ENCODE measurements around the gene GALNT17. TPM values are rescaled to one million over a fixed set of nuclear protein-coding genes. Genes with fewer than 3 reads are reported as not detected.
"Not testable (repeated sequence)": the region's sequence is repeated elsewhere in the genome, so short reads cannot be mapped to it uniquely, and the experiment has no call there.

Gene GALNT17
- total RNA-seq, 1 experiment from 2014 or later: 67.7 TPM

DNA sequence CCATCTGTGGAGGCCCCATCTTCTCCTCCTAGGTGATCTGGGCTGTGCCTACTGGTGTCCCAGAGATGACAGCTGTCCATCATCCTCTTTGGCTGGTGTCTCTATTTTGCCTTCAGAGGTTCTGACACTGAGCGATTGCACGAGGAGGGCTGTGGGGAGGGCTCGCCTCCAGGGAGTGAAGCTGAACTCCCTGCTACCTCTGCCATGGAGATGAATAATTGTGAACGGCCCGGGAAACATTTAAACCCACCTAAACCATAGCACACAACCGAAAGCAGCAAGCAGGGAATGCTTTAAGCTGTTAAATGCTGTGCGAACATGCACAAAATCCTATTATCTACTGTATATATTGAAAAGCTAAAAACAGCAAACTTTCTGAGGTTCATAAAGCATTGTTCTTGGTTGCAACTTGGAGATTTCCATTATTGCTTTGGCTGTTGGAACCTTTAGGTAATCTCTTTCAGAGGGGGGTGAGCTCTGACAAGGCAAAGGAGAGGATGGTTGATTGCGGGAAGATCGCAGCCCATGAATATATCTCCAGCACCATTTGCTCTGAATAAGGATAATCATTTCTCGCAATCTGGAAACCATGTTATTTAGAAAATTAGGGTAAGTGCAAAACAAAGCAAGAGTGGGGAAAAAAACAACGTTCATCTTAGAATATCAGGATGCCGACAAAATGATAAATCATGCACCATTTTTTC, 507.6 kb downstream of the GALNT17 start:
- no peaks in the 10 kb centered on the region for H3K36me3 ChIP-seq (replicated peaks; ENCODE audit: control insufficient read depth, insufficient read depth, low read length)
- H3K4me3 ChIP-seq (ENCODE audit: insufficient read depth, low read depth, low read length): no peak overlapping the region
- no peaks in the 10 kb centered on the region for H3K27me3 ChIP-seq (ENCODE audit: control insufficient read depth, insufficient read depth, low read length)
- no peak for DNase-seq

DNA sequence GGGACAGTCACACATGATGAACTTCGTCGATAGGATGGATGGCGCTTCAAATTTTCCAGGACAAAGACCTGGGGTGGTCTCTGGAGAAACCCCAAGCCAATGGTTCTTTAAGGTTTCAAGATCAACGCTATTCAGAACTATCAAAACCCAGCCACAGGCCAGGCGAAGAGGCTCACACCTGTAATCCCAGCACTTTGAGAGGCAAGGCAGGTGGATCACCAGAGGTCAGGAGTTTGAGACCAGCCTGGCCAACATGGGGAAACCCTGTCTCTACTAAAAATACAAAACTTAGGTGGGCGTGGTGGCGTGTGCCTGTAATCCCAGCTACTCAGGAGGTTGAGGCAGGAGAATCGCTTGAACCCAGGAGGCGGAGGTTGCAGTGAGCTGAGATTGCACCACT, 511.1 kb downstream of the GALNT17 start:
- not testable (repeated sequence) for H3K27me3 ChIP-seq (ENCODE audit: control insufficient read depth, insufficient read depth, low read length); DNase-seq; H3K4me3 ChIP-seq (ENCODE audit: insufficient read depth, low read depth, low read length); H3K36me3 ChIP-seq (replicated peaks; ENCODE audit: control insufficient read depth, insufficient read depth, low read length)

DNA sequence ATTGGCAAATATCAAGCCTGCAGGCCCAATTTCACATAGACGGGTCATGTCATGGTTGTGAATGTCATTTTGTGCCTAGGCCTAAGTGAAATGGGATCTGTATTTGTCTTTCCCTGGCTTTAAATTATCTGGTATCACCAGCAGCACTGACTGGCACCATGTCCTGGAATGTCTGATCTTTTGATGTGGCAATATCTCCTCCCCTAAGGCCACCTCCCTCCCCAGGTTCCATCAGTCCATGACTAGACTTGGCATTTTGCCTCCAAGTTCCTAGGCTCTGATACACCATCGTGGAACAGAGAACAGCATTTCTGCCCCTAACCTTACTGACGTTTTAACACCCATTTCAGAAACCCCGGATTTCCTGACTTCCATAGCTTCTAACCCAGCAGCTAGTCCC, 513.9 kb downstream of the GALNT17 start:
- Histone ChIP-seq H3K27me3 (ENCODE audit: control insufficient read depth, insufficient read depth, low read length) (no peaks in the 10 kb centered on the region), H3K4me3 (ENCODE audit: insufficient read depth, low read depth, low read length) (no peak overlapping the region), H3K36me3 (replicated peaks; ENCODE audit: control insufficient read depth, insufficient read depth, low read length) (no peaks in the 10 kb centered on the region)
- no peak for DNase-seq

DNA sequence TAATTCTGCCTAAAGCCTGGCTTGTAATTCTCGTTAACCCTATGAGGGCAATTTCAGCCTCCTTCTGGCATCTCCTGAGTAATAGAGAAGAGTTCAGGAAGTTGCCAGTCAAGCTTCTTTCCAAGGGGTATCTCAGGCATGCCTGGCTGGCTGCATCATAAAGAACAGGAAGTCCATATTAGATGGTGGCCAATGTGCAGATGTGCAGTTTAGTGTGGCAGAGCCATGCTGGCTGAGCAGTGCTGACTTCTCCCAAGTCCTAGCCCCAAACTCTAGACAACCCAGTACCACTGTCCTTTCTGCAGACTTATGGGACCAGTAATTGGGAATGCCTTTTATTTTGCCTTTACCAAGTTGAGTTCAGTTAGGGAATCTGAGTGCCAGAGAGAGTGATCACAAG, 517.9 kb downstream of the GALNT17 start:
- H3K36me3 ChIP-seq (replicated peaks; ENCODE audit: control insufficient read depth, insufficient read depth, low read length): no peaks in the 10 kb centered on the region
- H3K4me3 ChIP-seq (ENCODE audit: insufficient read depth, low read depth, low read length): no peak overlapping the region
- DNase-seq: no peak
- H3K27me3 ChIP-seq (ENCODE audit: control insufficient read depth, insufficient read depth, low read length): no peaks in the 10 kb centered on the region

DNA sequence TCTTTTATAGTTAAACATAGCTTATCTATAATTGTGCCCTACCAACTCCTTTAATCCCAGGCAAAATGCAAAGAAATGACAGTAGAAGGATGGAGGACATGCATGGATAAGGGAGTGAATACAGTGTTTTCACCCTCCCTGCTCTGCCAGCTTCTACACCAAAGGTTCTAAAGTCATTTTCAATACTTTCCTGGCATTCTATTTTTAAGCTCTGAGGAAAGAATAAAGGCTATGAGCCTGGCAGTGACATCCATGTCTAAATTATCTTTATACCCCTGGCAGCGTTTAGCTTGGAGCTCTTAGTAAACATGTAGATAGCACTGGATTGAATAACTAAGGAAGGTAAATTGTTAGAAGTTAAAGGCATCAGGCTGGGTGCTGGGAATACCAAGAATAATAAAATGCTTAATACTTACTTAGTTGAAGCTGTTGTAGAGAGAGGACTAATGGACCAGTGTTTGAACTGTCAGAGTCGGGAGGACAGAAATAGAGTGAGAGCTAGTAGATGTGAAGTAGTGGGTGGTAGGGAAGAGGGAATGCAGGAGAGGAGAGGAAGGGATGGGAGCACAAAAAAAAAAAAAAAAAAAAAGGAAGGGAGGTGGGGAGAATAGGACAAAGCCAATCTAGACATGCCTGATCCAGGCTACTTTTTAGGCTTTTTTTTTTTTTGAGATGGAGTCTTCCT, 518.9 kb downstream of the GALNT17 start:
- no peak overlapping the region for H3K4me3 ChIP-seq (ENCODE audit: insufficient read depth, low read depth, low read length)
- no peak for DNase-seq
- no peaks in the 10 kb centered on the region for H3K27me3 ChIP-seq (ENCODE audit: control insufficient read depth, insufficient read depth, low read length)
- H3K36me3 ChIP-seq (replicated peaks; ENCODE audit: control insufficient read depth, insufficient read depth, low read length): no peaks in the 10 kb centered on the region

DNA sequence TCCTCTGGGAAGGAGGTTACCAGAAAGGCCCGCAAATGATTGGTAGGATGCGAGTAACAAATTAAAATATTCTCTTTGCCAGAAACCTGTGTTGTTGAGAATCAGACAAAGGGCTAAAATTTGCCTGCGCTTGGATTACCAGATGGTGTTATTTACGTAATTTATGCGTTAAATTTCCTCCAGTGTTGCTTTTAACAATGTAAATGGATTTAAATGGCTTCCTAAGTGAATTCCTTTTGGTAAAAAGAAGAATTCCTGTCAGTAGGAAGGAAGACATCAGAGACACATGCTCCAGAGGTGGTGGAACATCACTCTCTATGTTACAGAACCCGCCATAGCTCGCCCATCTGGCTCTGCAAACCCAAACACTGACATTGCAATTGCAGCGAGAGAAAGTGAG, 520.6 kb downstream of the GALNT17 start:
- no peaks in the 10 kb centered on the region for H3K27me3 ChIP-seq (ENCODE audit: control insufficient read depth, insufficient read depth, low read length)
- no peaks in the 10 kb centered on the region for H3K36me3 ChIP-seq (replicated peaks; ENCODE audit: control insufficient read depth, insufficient read depth, low read length)
- peak; percentile 27 for DNase-seq
- H3K4me3 ChIP-seq (ENCODE audit: insufficient read depth, low read depth, low read length): no peak overlapping the region

DNA sequence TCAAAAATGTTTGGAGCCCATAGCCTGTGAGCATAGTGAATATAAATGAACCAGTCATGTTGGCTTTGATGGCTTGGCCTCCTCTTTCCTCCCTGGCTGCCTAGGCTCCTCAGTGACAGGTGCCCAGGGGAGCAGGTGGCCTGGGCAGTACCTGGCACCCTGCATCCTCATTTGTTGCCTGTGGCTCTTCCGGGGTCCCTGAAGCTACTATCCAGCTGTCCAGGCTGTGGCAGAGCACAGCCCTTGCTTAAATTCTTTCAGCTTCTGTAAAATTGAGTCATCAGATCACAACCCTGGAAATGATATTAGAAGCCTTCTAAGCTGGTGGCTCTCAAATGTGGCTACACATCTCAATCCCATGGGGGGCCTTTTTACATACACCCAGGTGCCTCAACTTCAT, 525.4 kb downstream of the GALNT17 start:
- no peaks in the 10 kb centered on the region for H3K27me3 ChIP-seq (ENCODE audit: control insufficient read depth, insufficient read depth, low read length)
- no peak for DNase-seq

DNA sequence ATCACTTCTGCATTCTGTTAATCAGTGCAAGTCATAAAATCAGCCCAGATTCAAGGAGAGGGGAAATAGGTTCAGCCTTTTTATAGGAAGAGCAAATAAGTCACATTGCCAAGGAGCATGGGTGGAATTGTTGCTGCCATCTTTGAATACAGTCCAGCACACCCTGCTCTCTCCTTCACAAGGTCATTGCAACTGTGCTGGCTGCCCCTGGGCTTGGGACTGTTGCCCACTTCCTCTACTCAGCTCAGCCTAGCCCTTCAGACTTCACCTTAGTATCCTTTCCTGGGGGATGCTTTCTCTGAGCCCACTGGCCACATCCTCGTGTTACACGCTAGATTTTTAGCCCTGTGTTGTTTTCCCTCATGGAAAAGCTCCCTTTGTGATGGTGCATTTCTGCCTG, 527.7 kb downstream of the GALNT17 start:
- H3K27me3 ChIP-seq (ENCODE audit: control insufficient read depth, insufficient read depth, low read length): no peaks in the 10 kb centered on the region
- DNase-seq: no peak
- H3K36me3 ChIP-seq (replicated peaks; ENCODE audit: control insufficient read depth, insufficient read depth, low read length): no peaks in the 10 kb centered on the region; the same call in 1 of the 2 replicates
- no peak overlapping the region for H3K4me3 ChIP-seq (ENCODE audit: insufficient read depth, low read depth, low read length)

More for the DNA sequence above, 525.4 kb downstream of the GALNT17 start:
- Histone ChIP-seq H3K4me3 (ENCODE audit: insufficient read depth, low read depth, low read length) (no peak overlapping the region), H3K36me3 (replicated peaks; ENCODE audit: control insufficient read depth, insufficient read depth, low read length) (no peaks in the 10 kb centered on the region; the same call in 1 of the 2 replicates)

DNA sequence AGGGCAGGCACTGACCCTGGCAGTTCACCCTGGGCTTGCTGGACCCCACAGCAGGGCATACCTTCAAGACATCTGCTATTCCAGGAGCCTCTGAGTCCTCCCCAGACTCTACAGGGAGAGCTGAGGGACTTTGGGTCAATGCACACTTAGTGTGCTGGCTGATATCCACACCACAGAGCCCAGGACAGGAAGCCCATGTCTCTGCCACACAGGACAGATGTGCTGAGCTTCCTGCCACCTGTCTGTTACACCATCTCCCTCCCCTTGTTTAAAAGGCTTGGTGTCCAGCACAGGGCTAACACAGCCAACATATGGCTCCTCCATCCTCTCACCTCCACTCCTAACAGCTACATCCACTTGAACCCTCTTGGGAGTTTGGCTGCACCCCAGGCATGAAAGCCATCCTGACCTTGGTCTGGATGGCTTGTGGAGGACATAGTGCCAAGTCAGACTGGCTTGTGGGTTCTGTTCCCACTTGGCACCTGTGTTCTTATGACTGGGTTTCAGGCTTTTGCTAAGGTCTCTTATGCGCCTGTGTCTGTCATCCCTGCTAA, 529.8 kb downstream of the GALNT17 start:
- H3K27me3 ChIP-seq (ENCODE audit: control insufficient read depth, insufficient read depth, low read length): no peaks in the 10 kb centered on the region
- no peaks in the 10 kb centered on the region; the same call in 1 of the 2 replicates for H3K36me3 ChIP-seq (replicated peaks; ENCODE audit: control insufficient read depth, insufficient read depth, low read length)
- H3K4me3 ChIP-seq (ENCODE audit: insufficient read depth, low read depth, low read length): no peak overlapping the region
- no peak for DNase-seq

DNA sequence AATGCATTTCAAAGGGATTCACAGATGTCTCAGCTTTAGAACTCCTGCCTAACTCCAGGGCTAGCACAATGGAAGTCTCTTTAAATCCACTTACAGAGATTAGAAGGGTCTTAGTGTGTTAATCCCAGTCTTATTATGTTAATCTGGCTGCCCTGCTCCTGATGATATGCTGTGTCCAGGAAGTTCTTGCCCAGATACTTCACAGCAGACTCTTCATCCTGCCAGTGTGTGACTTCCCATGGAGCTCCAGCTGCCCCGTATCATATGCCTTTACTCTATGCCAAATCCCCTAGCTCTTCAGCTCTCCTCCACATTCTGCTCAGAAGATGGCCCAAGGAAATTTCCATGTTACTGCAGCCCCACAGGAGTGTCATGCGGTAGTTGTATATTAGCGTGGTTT, 533.8 kb downstream of the GALNT17 start:
- Histone ChIP-seq H3K36me3 (replicated peaks; ENCODE audit: control insufficient read depth, insufficient read depth, low read length) (no peaks in the 10 kb centered on the region; the same call in 1 of the 2 replicates), H3K27me3 (ENCODE audit: control insufficient read depth, insufficient read depth, low read length) (no peaks in the 10 kb centered on the region), H3K4me3 (ENCODE audit: insufficient read depth, low read depth, low read length) (no peak overlapping the region)
- no peak for DNase-seq

DNA sequence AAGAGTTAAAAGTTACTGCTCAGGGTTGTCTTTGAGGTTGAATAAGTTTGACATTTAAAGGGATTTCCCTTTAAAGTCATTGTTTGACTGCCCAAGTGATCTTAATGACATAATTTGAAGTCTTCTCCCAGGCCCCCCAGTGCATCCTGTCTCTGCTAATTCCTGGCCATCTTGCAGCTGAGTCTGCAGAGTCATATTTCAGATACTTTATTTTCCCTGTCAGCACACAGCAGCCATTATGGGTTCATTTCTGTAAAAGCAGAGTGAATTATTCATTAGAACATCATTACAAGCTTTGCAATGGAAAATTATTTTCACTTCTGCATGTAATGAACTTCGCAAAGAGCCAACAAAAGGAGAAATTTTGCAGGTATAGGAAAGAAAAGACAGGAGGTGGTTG, 536.6 kb downstream of the GALNT17 start:
- DNase-seq: no peak
- Histone ChIP-seq H3K36me3 (replicated peaks; ENCODE audit: control insufficient read depth, insufficient read depth, low read length) (no peaks in the 10 kb centered on the region), H3K4me3 (ENCODE audit: insufficient read depth, low read depth, low read length) (no peak overlapping the region), H3K27me3 (ENCODE audit: control insufficient read depth, insufficient read depth, low read length) (no peaks in the 10 kb centered on the region)

DNA sequence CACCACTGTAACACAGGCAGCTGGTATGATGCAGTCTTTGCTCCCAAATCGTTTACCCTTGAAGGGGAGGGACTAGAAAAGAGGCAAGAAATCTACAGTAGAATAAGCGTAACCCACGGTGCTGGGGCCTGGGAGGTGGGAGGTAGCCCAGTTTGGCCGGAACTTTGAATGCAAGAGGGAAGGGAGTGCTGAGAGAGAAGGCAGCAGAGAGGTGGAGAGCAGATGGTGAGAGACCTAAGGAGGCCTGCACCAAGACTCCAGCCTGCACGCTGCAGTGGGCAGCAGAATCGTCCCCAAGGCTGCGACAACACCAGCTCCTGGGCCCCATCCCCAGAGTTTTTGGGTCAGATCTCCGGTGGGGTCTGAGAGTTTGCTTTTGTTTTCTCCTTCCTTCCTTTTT, 547.5 kb downstream of the GALNT17 start:
- H3K27me3 ChIP-seq (ENCODE audit: control insufficient read depth, insufficient read depth, low read length): no peaks in the 10 kb centered on the region
- no peak for DNase-seq
- H3K4me3 ChIP-seq (ENCODE audit: insufficient read depth, low read depth, low read length): no peak overlapping the region
- H3K36me3 ChIP-seq (replicated peaks; ENCODE audit: control insufficient read depth, insufficient read depth, low read length): no peaks in the 10 kb centered on the region; the same call in 1 of the 2 replicates

DNA sequence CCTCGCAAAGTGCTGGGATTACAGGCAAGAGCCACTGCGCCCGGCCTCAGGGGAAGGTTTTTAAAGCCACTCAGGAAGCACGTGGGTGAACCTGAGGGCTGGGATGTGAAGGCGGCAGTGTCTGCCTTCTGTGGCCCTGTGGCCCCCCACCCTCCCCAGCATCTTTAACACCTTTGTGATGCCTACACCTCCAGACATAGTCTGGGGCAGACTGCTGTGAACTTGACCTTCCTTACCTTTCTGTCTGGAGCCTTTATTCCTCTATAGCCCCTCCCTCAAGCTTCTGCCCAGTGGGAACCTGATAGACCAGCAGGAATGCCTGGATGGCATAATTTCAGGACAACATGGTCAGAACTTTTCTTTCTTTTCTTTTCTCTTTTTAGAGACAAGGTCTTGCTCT, 550.2 kb downstream of the GALNT17 start:
- Histone ChIP-seq H3K4me3 (ENCODE audit: insufficient read depth, low read depth, low read length) (no peak overlapping the region), H3K36me3 (replicated peaks; ENCODE audit: control insufficient read depth, insufficient read depth, low read length) (no peaks in the 10 kb centered on the region; the same call in 1 of the 2 replicates), H3K27me3 (ENCODE audit: control insufficient read depth, insufficient read depth, low read length) (no peaks in the 10 kb centered on the region)
- peak; percentile 29 for DNase-seq

DNA sequence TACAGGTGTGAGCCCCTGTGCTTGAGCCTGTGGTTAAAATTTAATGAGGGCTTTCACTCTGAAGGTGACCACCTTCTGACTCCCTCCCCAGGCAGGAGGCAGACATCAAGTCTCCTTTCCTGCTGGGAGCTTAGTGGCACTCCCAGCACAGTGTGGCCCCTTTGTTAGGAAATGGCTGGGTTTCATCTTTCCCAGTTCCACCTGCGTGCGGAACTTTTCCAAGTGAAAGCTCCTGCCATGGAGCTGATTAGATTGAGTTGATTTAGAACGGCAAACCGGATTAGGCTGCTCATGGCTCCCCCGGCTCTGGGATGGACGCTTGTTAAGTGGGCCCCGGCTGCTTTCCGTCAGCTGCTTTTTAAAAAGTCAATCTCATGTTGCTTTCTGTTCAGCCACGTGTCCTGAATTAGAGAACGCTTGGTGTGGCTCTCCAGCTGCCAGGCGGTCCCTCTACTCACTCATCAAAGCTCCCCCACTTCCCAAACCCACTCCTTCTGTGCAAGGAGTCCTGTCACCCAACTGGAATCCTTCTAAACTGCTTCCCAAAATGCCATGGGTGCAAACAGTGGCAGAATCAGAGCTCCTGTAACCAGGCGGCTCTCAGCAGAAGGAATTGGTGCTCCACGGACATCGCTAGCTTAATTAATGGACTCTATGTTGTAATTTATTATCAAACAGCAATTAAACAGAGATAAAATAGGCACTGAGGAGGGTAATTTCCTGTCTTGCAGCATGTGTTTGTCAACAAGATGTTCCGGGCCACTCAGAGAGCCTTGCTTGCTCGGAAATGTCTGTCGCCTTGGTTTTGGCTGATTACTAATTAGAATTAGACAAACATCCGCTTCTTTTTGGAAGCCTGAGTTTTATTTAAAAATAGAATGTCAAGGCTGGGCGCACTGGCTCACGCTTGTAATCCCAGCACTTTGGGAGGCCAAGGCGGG, 551.2 kb downstream of the GALNT17 start:
- DNase-seq: peak; percentile 57
- no peak overlapping the region for H3K4me3 ChIP-seq (ENCODE audit: insufficient read depth, low read depth, low read length)
- no peaks in the 10 kb centered on the region for H3K27me3 ChIP-seq (ENCODE audit: control insufficient read depth, insufficient read depth, low read length)
- no peaks in the 10 kb centered on the region; the same call in none of the 2 replicates for H3K36me3 ChIP-seq (replicated peaks; ENCODE audit: control insufficient read depth, insufficient read depth, low read length)
